ENCODE results near the gene THSD7B.

THSD7B gene

GRCh38 chr2:137157851-137158250 is 392.5 kb downstream of the THSD7B start:
- no peak for DNase-seq

- no peak for DNase-seq
Observed at GRCh38 chr2:137161250-137161649, 395.9 kb downstream of the THSD7B start.

GRCh38 chr2:137165968-137166367 is 400.6 kb downstream of the THSD7B start:
- no peak for DNase-seq

- no peak for DNase-seq
Observed at GRCh38 chr2:137167651-137168050, 402.3 kb downstream of the THSD7B start.

GRCh38 chr2:137168552-137168951 is 403.2 kb downstream of the THSD7B start:
- DNase-seq = no peak

GRCh38 chr2:137172162-137172561 is 406.8 kb downstream of the THSD7B start:
- no peak for DNase-seq

- DNase-seq = no peak
Observed at GRCh38 chr2:137173463-137173862, 408.1 kb downstream of the THSD7B start.

- no peak for DNase-seq
Observed at GRCh38 chr2:137175246-137175645, 409.9 kb downstream of the THSD7B start.

- no peak for DNase-seq
Observed at GRCh38 chr2:137178951-137179377, 413.6 kb downstream of the THSD7B start.

- no peak for DNase-seq
Observed at GRCh38 chr2:137179542-137179941, 414.2 kb downstream of the THSD7B start.

GRCh38 chr2:137180012-137180411 is 414.7 kb downstream of the THSD7B start:
- no peak for DNase-seq

- no peak for DNase-seq
Observed at GRCh38 chr2:137181370-137181769, 416.0 kb downstream of the THSD7B start.

- DNase-seq = no peak
Observed at GRCh38 chr2:137182071-137182470, 416.7 kb downstream of the THSD7B start.

- DNase-seq = no peak
Observed at GRCh38 chr2:137183206-137183898, 418.0 kb downstream of the THSD7B start.

GRCh38 chr2:137185378-137186078 is 420.2 kb downstream of the THSD7B start:
- no peak for DNase-seq

- no peak for DNase-seq
Observed at GRCh38 chr2:137187216-137187615, 421.9 kb downstream of the THSD7B start.

GRCh38 chr2:137190411-137191195 is 425.3 kb downstream of the THSD7B start:
- DNase-seq = no peak

- DNase-seq = no peak
Observed at GRCh38 chr2:137192366-137193310, 427.3 kb downstream of the THSD7B start.

- no peak for DNase-seq
Observed at GRCh38 chr2:137193401-137193800, 428.1 kb downstream of the THSD7B start.

GRCh38 chr2:137194111-137194510 is 428.8 kb downstream of the THSD7B start:
- DNase-seq = no peak

- DNase-seq = no peak
Observed at GRCh38 chr2:137199751-137200150, 434.4 kb downstream of the THSD7B start.

GRCh38 chr2:137202318-137202717 is 437.0 kb downstream of the THSD7B start:
- DNase-seq = no peak

GRCh38 chr2:137205324-137205723 is 440.0 kb downstream of the THSD7B start:
- DNase-seq = no peak
